SK-N-MC (cell line): ENCODE data around the gene KIAA1217.

Experiments used
- DNase-seq: peaks from one replicate; pipeline ENCODE4 v3.0.0-alpha.2; 2011; ENCODE audit warnings: low read depth, low spot score
- H3K27ac ChIP-seq: fragments of 200-600 bp; sonication (generic); 2 replicates; pipeline ENCODE4 v1.5.1; 2016; ENCODE audit warnings: mixed run types
- H3K36me3 ChIP-seq: fragments of 200-600 bp; sonication (generic); 2 replicates; pipeline ENCODE4 v1.6.1; 2017; ENCODE audit warnings: antibody characterized with exemption, low read length, mixed read lengths; ENCODE audit not compliant: insufficient read depth
- H3K4me3 ChIP-seq: fragments of 200-600 bp; sonication (generic); 2 replicates; pipeline ENCODE4 v1.5.1; 2016
- H3K9ac ChIP-seq: fragments of 200-600 bp; sonication (generic); 2 replicates; pipeline ENCODE4 v1.8.0; 2017; ENCODE audit warnings: mixed run types, mixed read lengths; ENCODE audit not compliant: insufficient read length
- H3K9me3 ChIP-seq: fragments of 200-600 bp; sonication (generic); 2 replicates; pipeline ENCODE4 v1.6.1; 2017; ENCODE audit warnings: low read depth, mild to moderate bottlenecking, antibody characterized with exemption, low read length, moderate library complexity, mixed read lengths
- EZH2 ChIP-seq: fragments of 200-600 bp; sonication (generic); IDR thresholded peaks from one replicate; pipeline ENCODE4 v1.6.1; 2017; ENCODE audit warnings: antibody characterized with exemption
- FOXP2 ChIP-seq: optimal IDR thresholded peaks from 2 replicates; pipeline ENCODE3; 2011; ENCODE audit warnings: mild to moderate bottlenecking, moderate library complexity; ENCODE audit not compliant: insufficient read depth; ENCODE audit errors: extremely low read length, control extremely low read depth
- POLR2AphosphoS5 ChIP-seq: IDR thresholded peaks from 2 replicates; pipeline ENCODE4 v1.6.1; 2012; ENCODE audit warnings: mild to moderate bottlenecking, low read depth, low read length, borderline replicate concordance

The KIAA1217 gene

DNA sequence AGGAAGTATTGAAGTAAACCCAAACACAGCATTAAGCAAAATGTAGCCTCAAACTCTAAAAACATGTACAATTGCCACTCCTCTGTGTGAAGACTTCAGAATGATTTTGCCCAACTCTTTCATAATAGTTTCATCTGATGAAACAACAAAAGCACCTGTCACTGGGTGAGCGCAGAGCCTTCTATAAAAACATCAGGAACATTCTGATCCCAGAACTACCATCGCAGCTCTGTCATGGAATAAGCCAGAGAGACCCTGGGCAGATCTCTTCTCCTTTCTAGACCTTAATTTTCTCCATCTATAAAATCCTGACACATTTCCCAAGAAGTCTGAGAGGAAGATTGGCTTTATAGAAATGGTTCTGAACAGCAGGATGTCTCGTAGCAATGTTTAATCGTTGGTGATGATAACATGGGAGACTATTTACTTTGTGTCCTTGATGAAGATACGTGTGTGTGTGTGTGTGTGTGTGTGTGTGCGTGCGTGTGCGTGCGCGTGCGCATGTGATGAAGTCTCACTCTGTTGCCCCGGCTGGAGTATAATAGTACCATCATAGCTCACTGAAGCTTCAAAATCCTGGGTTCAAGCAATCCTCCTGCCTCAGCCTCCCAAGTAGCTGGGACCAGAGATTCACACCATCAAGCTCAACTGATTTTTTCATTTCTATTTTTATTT lies 198.0 kb downstream of the KIAA1217 start:
- TF ChIP-seq POLR2AphosphoS5 (no peak), FOXP2 (no peak)
- H3K27ac ChIP-seq = no peak overlapping the region
- H3K4me3 ChIP-seq = no peak overlapping the region
- no peak for DNase-seq
- no peaks in the 10 kb centered on the region for H3K36me3 ChIP-seq
- no peak overlapping the region for H3K9ac ChIP-seq
- H3K9me3 ChIP-seq = no peaks in the 10 kb centered on the region

GRCh38 chr10:24407928-24408327 lies 199.0 kb downstream of the KIAA1217 start:
- DNase-seq = no peak
- Histone ChIP-seq H3K4me3 (no peak overlapping the region), H3K27ac (no peak overlapping the region), H3K36me3 (no peaks in the 10 kb centered on the region), H3K9ac (no peak overlapping the region), H3K9me3 (no peaks in the 10 kb centered on the region)
- TF ChIP-seq POLR2AphosphoS5 (no peak), FOXP2 (no peak), EZH2 (no peak)

- DNase-seq = no peak
- TF ChIP-seq EZH2 = no peak
- no peak for TF ChIP-seq FOXP2
- TF ChIP-seq POLR2AphosphoS5 = no peak
- Histone ChIP-seq H3K27ac (no peak overlapping the region), H3K36me3 (no peaks in the 10 kb centered on the region), H3K9me3 (no peaks in the 10 kb centered on the region), H3K9ac (no peak overlapping the region), H3K4me3 (no peak overlapping the region)
Measured at GRCh38 chr10:24408365-24408764, 199.4 kb downstream of the KIAA1217 start.

DNA sequence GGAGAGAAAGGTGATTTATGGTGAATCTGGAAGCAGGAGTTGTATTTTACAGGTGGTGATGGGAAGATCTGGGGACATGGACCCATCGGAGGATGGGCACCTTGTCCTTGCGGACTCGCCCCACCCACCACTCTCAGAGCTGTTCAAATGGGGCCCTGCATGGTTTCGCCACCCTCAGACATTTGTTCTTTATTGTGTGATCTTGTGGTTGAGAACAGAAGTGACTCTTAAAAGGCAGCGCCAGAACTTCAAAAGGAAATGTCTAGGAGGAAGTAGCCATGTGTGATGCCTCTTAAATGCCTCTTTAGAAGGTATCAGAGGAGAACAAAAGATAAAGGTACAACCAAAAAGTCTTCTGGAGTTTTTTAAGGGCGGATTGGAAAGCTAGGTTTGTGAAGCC lies 205.7 kb downstream of the KIAA1217 start:
- no peaks in the 10 kb centered on the region for H3K36me3 ChIP-seq
- no peaks in the 10 kb centered on the region for H3K9me3 ChIP-seq
- TF ChIP-seq FOXP2 (no peak), EZH2 (no peak), POLR2AphosphoS5 (no peak)
- no peak overlapping the region for H3K4me3 ChIP-seq
- no peak for DNase-seq
- H3K27ac ChIP-seq = no peak overlapping the region
- H3K9ac ChIP-seq = no peak overlapping the region

GRCh38 chr10:24415455-24416125 lies 206.7 kb downstream of the KIAA1217 start:
- Histone ChIP-seq H3K27ac (peak overlapping the region; percentile 67), H3K9ac (no peak overlapping the region), H3K36me3 (no peaks in the 10 kb centered on the region), H3K4me3 (peak overlapping the region; percentile 18; the same call in 1 of the 2 replicates), H3K9me3 (no peaks in the 10 kb centered on the region)
- TF ChIP-seq FOXP2 (no peak), POLR2AphosphoS5 (no peak), EZH2 (no peak)
- DNase-seq = no peak

DNA sequence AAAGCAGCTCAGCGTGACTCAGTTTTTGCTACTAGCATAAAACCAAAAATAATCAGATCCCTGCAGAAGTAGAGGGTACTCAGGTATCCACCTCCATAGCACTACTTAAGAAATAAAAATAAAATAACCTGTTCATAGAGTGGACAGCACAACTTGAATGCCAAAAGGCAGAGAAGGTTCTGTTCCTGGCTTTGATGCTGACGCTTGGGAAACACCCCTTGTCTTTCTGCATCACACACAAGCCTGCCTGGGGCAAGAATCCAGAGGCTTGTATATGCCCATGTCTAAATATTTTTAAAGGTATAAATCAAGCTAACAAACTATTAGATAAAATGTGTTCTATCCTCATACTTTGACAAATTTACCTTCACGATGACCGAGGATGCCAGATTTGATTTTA lies 207.3 kb downstream of the KIAA1217 start:
- no peaks in the 10 kb centered on the region for H3K36me3 ChIP-seq
- H3K9me3 ChIP-seq = no peaks in the 10 kb centered on the region
- peak overlapping the region; percentile 50; the same call in 1 of the 2 replicates for H3K27ac ChIP-seq
- no peak overlapping the region for H3K9ac ChIP-seq
- peak overlapping the region; percentile 18; the same call in 1 of the 2 replicates for H3K4me3 ChIP-seq
- TF ChIP-seq EZH2 = no peak
- DNase-seq = no peak

DNA sequence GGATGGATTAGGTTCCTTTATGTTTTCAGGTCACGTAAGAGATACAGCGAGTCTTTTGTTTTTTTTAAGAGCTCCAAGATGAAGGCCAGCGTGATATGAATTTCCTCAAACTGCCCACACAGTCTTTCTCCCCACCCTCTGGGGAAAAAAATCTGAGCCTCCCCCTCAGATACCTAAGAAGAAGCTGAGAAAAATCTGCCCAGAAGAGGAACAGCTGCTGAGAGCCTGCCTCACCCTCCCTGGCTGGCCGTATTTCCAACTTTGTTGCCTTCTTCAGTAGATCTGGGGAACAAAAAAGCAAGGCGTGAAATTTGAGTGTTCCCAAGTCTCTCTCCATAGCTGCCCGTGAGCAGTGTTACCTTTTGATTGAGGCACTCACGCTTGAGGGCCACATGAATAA lies 208.1 kb downstream of the KIAA1217 start:
- no peak for DNase-seq
- H3K9ac ChIP-seq = no peak overlapping the region
- H3K36me3 ChIP-seq = no peaks in the 10 kb centered on the region
- no peaks in the 10 kb centered on the region for H3K9me3 ChIP-seq
- TF ChIP-seq POLR2AphosphoS5 (no peak), EZH2 (no peak), FOXP2 (no peak)
- H3K4me3 ChIP-seq = no peak overlapping the region
- no peak overlapping the region for H3K27ac ChIP-seq

DNA sequence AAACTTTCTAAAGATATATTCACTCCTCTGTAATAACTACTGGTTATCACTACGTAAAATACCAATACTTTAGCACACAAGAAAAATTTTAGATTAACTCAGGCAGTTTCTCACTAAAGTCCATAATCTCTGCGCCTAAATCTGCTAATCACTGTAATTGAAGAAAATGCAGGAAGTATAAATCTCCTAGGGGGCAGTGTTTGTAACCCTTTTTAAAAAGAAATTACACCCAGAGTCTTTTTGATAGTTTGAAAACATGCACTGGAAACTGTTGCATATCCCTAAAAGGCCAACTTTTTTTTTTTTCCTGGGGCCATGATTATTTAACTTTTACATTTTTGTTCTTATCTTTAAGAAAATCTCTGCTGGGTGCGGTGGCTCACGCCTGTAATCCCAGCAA lies 209.6 kb downstream of the KIAA1217 start:
- TF ChIP-seq FOXP2 (no peak), EZH2 (no peak), POLR2AphosphoS5 (no peak)
- Histone ChIP-seq H3K9me3 (no peaks in the 10 kb centered on the region), H3K36me3 (no peaks in the 10 kb centered on the region), H3K9ac (no peak overlapping the region), H3K4me3 (no peak overlapping the region), H3K27ac (no peak overlapping the region)
- DNase-seq = no peak

- H3K36me3 ChIP-seq = no peaks in the 10 kb centered on the region
- no peak overlapping the region for H3K9ac ChIP-seq
- no peak overlapping the region for H3K4me3 ChIP-seq
- TF ChIP-seq FOXP2 = no peak
- DNase-seq = no peak
- no peak overlapping the region for H3K27ac ChIP-seq
- no peaks in the 10 kb centered on the region for H3K9me3 ChIP-seq
Measured at GRCh38 chr10:24419066-24419465, 210.1 kb downstream of the KIAA1217 start.
